HG03025 (cell line): ENCODE data around the gene NTPCR.
"Not testable (repeated sequence)": the region's sequence is repeated elsewhere in the genome, so short reads cannot be mapped to it uniquely, and the experiment has no call there.

Experiments used
- ATAC-seq: cut with Tn5 transposase; IDR thresholded peaks from one replicate; pipeline ENCODE4 v1.9.1; 2021; ENCODE audit warnings: mild to moderate bottlenecking, moderate library complexity; ENCODE audit not compliant: unreplicated experiment, low FRiP score

NTPCR gene

DNA sequence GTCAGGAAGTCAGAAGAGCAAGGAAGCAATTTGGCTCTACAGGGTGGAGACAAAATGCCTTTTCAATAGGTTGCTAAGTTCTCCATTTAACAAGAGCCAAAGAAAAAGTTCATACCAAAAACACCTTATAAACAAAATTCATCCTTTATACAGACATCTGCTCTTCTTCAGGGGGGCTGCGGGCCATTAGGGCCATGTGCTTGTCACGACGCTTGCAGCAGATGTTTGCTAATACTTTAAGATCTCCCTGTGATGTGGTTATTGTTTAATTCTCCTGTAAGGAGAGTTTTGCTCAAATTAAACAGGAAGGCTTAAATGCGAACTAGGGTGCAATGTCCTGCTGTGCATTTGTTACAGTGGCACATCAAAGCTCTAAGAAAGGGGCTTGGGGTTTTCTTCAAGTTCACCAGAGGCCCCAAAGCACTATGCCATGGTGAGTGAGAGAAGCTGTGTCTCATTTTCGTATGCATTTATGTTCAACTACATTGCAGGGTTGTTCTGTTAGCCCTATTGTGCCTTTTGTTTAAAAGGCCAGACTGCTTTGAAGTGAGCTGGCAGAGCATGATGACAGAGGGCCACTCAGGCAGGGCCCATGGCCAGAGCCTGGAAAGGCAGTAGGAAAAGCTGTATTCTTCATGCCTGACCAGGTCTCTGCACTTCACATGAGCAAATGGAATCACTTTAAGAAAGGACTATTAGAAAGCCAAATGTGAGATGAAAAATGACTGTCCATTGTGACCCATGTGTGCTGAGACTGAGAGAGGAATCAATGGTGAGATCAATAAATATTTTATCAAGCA is 24.8 kb upstream of the NTPCR start:
- no peak for ATAC-seq

DNA sequence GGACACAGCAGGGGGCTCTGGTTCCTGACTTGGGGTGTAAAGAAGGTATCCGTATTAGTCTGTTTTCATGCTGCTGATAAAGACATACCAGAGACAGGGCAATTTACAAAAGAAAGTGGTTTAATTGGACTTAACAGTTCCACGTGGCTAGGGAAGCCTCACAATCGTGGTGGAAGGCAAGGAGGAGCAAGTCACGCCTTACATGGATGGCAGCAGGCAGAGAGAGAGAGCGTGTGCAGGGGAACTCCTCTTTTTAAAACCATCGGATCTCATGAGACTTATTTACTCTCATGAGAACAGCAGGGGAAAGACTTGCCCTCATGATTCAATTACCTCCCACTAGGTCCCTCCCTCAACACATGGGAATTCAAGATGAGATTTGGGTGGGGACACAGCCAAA is 23.2 kb upstream of the NTPCR start:
- ATAC-seq, result not testable (repeated sequence)

DNA sequence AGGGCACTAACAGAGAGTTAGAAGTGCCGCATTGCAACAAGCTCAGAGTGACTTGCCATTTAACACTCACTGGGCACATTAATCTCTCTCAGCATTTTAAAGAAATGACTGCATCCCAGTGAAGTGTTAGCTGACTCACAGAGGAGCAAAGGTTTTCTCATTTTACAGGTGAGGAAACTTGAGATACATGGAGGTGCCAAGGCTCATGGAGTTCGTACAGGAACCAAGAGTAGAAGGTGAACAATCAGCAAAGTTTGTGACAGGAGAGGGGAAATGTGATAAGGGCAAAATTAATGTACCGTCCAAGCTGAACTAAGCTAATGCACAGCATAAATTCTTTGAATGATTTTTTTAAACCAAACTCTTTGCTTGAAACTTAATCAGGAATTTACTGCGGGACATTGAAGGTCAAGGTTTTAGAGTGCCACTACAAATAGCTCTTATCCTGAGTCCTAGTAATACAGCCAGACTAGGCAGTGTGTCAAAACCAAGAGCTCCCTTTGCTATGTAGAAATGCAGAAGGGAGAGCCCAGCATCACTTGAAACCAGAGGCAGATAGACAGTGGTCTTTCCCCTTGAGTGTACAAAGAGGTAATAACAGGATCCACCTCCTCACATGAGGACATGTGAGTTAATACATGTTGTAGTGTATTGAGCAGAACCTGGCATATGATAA is 22.4 kb upstream of the NTPCR start:
- no peak for ATAC-seq

DNA sequence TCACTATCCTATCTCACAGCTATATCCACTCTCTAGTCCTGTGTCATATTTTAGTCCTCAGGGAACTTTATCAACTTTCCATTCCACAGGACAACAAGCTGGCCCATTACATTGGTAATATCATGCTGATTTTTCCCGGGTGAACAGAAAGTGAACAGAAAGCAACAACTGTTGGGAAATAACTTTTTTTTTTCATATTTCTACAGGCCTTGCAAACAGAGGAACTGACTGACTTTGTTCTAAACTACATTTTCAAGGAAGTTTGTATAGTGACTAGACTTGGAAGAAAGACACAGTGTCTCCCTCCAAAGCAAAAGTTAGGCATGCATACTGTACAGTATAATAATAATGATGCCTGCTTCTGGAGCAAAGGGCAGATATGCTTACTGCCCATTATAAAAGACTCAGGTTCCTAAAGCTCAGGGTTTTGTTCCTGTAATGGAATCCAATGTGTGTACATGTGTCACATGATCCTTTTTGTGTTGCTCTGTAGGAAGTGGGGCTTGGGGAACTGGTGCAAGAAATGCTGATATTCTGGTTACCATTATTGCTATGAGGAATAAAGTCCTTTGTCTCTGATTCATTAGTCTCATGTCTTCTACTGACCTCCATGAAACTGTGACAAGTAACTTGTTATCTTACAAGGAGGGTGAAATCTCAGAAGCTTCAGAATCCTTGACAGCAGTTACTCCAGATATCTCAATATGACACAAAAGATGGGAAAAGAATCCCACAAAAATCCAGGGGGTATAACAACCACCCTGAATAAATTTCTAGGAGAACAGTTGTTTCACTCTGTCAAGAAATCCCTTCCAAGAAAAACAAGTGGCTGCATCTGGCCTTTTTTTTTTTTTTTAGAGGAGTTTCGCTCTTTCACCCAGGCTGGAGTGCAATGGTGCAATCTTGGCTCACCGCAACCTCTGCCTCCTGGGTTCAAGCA is 17.7 kb upstream of the NTPCR start:
- ATAC-seq, result no peak

DNA sequence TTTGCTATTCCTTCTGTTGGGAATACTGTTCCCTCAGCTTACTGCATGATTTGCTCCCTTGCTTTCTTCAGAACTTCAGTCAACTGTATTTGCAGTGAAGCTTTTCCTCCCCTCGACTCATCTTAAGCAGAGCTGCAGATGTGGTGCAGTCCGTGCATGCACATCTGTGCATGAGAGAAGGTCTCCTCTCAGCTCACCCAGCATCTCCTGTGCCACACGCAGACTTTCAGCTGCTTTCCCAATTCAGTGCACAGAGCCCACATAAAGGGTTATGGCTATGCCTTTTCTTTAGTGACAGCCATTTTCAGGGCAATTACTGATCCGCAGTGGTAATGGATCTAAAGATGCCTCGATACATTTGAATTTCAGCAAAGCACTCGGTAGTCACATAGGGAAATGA is 13.5 kb upstream of the NTPCR start:
- ATAC-seq, result no peak

DNA sequence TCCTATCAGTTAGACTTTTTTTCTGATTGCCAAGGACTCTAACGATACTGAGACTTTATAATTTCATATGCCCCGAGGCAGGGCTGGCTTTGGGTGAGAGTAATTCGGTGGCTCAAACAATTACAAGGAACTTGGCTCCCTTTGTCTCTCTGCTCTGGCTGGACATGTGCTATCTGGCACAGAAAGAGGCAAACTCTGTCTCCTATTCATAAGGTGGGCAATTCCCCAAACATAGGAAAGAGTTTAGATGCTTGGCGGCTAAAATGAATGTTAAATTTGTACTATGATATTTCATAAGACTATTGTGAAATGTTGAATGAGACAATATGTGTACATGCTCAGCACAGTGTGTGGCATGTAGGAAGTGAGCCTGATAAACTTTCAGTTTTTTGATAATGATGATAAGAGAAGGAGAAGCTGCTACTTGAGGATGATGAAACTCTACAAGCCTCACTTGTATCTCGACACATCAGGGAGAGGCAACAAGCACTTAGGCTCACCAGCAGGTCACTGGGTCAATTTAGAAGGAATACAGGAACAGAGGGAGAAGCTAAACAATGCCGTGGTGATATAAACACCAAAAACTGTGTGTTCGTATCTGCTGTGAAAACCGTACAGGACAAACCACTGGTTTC is 12.6 kb upstream of the NTPCR start:
- no peak for ATAC-seq

DNA sequence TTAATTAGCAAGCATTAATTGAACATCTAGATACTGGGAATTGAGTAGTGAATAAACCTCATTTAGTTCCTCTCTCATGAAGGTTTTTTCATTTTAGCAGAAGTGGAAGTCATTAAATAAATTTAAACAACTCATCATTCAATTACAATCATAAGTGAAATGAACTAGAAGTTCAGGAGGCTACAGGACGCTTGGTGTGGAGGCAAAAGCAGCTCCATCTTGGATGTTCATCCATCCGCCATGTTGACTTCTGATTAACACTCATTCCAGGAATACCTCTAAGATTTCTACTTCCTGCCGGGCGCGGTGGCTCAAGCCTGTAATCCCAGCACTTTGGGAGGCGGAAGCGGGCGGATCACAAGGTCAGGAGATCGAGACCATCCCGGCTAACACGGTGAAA is 11.5 kb upstream of the NTPCR start:
- ATAC-seq, result no peak

DNA sequence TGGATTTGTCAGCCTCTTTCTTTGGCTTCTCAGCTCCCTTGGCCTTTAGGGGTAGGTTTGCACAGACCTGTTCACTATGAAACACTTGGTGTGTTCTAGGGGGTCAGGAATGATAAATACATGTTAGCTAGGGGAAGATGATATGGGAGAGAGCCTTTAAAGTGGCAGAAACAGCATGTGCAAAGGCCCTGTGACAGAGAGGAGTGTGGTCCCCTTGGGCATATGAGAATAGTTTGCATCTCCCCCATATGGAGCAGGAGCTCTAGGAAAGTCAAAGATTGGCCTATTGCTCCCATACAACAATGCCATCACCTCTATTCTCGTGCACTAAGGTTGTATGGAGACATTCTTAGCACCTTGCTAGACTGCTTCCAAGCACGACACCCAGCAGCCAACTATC is 10.7 kb upstream of the NTPCR start:
- no peak for ATAC-seq

DNA sequence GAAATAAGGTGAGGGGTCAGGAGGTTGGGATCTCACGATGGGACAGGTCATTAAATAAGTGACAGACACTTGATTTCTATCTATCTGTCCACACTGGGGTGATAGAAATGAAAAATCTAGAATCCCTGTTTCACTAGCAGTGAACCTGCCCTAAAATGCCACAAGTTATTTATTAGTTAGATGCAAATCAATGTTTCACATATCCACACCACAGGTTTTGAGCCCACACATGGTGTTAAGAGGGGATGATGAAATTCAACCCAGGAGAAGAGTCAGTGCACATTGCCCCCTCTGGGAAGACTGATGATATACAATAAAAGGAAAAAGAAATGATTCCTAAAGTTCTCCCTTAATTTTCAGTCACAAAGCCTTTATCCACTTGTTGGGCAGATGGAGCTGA is 10.1 kb upstream of the NTPCR start:
- ATAC-seq, result no peak

DNA sequence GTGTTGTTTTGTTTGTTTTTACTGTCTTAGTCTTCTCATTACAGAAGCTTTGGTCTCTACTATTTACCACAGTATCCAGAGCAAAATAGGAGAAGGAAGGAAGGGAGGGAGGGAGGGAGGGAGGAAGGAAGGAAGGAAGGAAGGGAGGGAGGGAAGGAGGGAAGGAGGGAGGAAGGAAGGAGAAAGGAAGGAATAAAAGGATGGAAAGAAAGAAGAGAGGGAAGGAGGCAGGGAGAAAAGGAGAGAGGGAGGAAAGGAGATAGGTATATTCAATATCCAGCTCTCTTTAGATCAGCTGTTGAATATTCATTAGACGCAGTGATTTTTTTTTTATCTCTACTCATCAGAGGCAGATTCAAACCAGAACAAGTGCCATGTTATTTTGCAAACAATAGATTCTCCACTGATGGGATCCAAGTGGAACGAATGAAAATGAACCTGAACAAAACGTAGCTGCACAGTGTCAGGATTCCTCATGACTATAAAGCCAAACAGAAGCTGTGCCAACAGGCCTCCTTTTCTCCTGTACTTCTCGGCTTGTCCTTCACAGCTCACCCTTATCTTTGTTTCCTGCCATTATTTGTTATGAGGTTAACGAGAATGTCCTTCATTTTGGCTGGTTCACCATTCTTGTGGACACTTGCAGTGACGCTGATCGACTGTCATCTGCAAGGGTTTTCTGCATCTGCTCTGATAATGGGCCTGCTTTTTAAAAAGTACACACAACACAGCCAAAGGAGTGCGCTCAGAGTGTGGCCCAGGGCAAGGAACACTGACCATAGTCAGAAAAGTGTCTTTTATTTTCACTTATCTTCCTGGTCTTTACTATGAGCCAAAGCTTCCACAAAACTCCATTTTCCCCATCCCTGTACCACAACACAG is 7.8 kb upstream of the NTPCR start:
- no peak for ATAC-seq

DNA sequence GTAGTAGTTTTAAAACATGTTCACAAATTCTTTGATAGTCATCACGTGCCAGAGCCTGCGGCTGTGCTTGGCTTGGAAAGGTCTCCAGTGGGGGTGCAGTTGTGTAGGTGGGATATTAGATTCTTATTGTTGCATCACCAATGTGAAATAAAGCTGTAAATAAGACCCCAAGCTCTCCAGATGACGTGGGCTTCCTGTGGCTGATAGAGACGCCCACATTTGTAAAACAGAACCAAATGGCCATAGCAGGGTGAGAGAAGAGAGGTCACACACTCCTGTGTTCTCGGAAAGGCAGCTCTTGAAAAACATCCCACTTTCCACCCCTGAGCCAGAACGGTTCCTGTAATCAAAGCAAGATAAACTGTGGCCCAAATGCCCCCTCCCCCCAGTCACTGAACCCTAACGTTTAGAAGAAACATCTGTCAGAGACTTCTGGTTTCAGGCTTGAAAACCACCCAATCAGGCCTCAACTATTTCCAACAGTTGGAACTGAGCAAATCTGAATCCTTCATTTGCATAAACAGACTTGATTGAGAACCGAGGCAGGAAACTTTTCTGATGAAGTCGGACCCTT is 6.6 kb upstream of the NTPCR start:
- no peak for ATAC-seq

DNA sequence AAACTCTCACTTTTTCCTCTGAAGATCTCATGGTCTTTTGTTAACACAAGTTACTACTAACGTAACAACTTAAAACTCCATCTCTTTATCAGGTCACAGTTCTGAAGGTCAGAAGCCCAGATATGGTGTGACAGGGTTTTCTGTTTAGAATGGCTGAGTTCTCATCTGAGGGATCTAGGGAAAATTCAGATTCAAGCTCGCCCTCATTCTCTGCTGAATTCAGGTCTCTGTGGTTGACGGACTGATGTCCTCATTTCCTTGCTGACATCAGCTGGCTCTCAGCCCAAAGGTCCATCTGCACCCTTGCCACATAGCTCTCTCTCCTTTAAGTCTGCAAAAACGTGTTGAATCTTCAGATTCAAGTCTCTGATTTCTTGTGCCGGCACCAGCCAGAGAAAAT is 6.1 kb upstream of the NTPCR start:
- ATAC-seq, result no peak

DNA sequence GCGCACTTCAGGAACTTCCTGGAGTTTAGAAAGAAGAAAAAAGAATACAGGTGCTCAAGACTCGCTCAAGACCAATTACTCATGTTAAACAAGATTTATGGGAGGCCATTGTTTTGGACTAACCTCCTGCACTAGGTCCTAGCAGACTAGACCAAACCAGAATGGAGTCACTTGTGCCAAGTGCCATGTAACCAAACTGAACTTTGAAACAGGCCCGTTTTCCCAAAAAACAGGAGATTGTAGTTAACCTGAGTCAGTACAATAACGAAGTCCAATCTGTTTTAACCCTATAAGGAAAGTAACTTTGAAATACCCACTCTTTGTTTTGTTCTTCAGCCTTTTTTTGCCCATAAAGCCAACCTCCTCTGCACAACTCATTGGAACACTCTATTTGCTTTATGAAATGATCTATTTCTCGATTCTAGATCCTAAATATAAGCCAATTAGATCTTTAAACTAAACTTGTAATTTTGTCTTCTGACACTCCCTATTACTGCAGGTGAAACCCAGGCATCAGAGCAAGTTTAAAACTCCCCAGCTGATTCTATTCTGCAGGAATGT is 695 bp upstream of the NTPCR start:
- ATAC-seq, result no peak

DNA sequence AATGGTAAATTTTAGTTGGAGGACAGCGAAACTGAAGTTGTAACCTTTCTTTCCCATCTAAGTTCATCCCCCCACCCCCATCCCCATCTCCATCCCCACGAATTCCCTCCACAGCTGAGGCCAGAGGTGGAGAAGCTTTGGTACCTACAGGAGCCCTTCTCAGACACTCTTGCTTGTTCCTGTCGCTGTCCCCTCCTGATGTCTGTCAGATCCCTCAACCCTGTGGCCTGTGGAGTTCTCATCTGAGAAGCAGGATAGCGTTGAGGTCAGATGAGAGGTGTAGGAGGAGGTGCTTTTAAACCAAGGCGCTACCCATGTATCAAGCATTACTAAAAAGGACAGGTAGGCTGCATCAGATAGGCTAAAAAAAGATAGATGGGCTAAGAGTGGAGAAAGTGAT is 769 bp downstream of the NTPCR start:
- ATAC-seq, result no peak

DNA sequence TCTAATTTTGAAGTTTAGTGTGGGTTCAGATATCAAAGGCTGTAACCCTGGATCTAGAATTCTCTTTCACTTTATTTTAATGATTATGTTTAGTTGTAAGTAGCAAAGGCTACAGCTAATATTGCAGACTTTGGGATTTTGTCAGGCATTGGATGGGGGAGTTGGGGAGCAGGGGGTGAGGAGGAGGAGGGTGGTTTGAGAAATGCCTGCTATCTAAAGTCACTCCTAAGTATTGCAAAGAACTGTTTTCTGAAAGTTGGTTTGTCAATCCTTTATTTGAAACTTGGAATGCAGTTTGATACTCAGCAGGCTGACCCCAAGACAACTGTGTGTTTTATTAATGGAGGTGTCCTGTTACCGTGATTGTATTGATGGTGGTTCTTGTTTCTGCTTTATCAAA is 1.2 kb downstream of the NTPCR start:
- ATAC-seq, result no peak

DNA sequence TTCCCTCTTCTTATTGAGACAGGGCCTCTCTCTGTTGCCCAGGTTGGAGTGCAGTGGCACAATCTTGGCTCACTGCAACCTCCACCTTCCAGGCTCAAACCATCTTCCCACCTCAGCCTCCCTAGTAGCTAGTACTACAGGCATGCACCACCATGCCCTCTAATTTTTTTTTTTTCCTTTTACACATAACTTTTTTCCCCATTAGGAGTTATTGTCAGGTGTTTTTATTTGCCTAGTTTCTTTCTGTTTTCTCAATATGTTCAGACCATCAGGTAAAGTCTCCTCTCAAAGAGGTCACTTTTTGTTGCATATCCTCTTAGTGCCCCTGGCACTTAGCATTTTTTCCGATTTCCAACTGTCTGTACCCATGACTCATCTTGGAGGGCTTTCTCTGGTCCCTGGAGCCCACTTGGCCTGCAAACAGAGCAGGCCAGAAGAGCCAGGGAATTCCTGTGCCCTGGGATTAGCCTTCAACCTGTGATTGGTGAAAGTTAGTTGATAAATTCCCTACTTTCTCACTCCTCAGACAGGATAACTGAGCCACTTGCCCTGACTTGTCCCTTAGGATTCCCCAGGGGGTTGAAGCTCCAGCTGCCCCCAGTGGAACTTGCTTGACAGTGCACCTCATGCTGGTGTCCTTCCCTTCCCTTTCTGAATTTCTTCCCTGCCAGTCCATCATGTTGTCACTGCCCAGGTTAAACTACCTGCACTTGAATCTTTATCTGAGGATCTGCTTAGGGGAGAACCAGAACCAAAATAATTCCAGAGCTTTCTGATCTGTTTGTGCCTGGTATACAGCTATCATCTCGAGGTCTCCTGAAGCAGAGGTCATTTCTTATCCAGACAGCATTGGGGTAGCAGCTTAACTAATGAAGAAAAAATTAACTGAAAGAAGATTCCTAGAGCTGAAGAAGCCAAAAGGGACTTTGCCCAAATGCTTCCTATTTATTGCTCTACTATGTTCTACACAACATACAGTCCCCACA is 2.4 kb downstream of the NTPCR start:
- peak; percentile 40 for ATAC-seq

DNA sequence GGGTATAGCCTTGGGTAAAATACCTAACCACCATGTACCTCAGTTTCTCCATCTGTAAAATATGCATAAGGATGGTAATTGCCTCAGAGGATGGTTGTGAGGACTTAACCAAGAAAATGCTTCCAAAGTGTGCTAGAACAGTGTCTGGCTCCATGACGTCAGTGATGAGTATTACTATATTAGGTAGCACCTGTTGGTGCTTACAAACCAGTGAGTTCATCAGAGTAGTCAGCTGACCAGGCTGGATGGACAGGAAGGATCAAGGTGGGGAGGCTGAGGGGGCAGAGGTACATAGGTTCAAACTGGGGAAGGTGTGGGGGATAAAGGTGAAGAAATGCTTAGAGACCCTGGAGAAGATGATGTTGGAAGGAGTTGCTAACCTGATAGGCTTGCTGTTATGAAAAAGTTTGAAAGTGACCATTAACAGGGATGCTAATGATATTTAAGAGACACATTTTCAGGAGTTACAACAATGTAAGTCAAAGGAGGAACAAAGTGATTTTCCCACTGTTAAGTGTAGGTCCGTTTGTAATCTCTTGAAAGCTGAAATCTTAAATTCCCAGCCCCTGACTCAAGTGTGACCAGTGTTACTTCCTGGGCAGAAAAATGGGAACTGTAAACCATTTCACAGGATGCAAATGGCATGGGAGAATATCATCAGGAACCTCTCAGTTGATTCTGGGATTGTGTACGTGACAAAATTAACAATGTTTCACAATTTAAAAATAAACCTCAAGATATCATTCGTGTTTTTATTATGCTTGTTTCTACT is 4.4 kb downstream of the NTPCR start:
- no peak for ATAC-seq
